HepG2 (cell line): ENCODE measurements around the gene ZC3H13. TPM values are rescaled to one million over a fixed set of nuclear protein-coding genes. Genes with fewer than 3 reads are reported as not detected.

Source experiments
- ATAC-seq: fragments of 200-7000 bp; cut with Tn5 transposase; 3 replicates; pipeline ENCODE4 v1.9.1; 2020; ENCODE audit warnings: mild to moderate bottlenecking, moderate library complexity
- BruUV-seq: library from RNA; stranded (reverse); fragments of 400-500 nt; replicated peaks from 2 replicates; lab custom pipeline; 2021; lab: Mats Ljungman, UMichigan
- CTCF ChIA-PET: fragments of 300-600 bp; formaldehyde crosslinking; extraction: SDS; loops from one replicate; lab custom pipeline; 2021; ENCODE audit warnings: low total read pairs, inconsistent platforms, low intra/inter-chr PET ratio; lab: Yijun Ruan, JAX
- POLR2A ChIA-PET: fragments of 350-600 bp; sonication (Branson Sonifier 250); formaldehyde crosslinking; loops from one replicate; lab custom pipeline; 2020; ENCODE audit warnings: antibody characterized with exemption, inconsistent platforms; lab: Yijun Ruan, JAX
- DNase-seq: peaks from one replicate; pipeline ENCODE4 v3.0.0-alpha.2; 2015; ENCODE audit warnings: low spot score
- FAIRE-seq: peaks from 3 replicates; lab custom pipeline; 2011; peaks lifted over from hg19 to GRCh38; lab: Jason Lieb, UNC
- H2AFZ ChIP-seq: one replicate; pipeline ENCODE4 v1.6.1; 2011; ENCODE audit warnings: low read length, inconsistent platforms
- H3K27ac ChIP-seq: fragments of 300-600 bp; 3 replicates; pipeline ENCODE4 v1.8.0; 2011; ENCODE audit warnings: mixed run types, mild to moderate bottlenecking, mixed read lengths, low read length, inconsistent platforms; ENCODE audit not compliant: insufficient read depth; ENCODE audit errors: extremely low read length
- H3K27me3 ChIP-seq, 2 experiments: fragments of 200-600 bp in 1 of 2; 2 replicates in 1 of 2; 3 replicates in 1 of 2; pipeline versions ENCODE4 v1.6.0 to v1.8.0; 2011; ENCODE audit warnings: low read length in 2 of 2, mild to moderate bottlenecking in 2 of 2, moderate library complexity in 2 of 2, inconsistent platforms in 1 of 2; ENCODE audit not compliant: insufficient read depth in 2 of 2, control insufficient read depth in 1 of 2
- H3K36me3 ChIP-seq, 2 experiments: fragments of 200-600 bp in 1 of 2; replicated peaks in 1 of 2; 2 replicates in 1 of 2; 3 replicates in 1 of 2; pipeline versions ENCODE4 v1.5.1 to v1.8.0; 2011; ENCODE audit warnings: low read length in 2 of 2, inconsistent platforms in 1 of 2; ENCODE audit not compliant: insufficient read depth in 2 of 2, control insufficient read depth in 1 of 2
- H3K4me1 ChIP-seq: 2 replicates; pipeline ENCODE4 v1.5.1; 2012; ENCODE audit warnings: low read length, inconsistent platforms; ENCODE audit not compliant: insufficient read depth
- H3K4me2 ChIP-seq: 2 replicates; pipeline ENCODE4 v1.6.0; 2011; ENCODE audit warnings: low read depth, low read length, inconsistent platforms
- H3K4me3 ChIP-seq, 3 experiments: fragments of 200-600 bp in 1 of 3; sonication (generic), shearing (Covaris generic) in 1 of 3; replicated peaks in 1 of 3; 2 replicates each; pipeline ENCODE4 v1.5.1; 2011 to 2016; ENCODE audit warnings: low read length in 3 of 3, inconsistent platforms in 2 of 3, low read depth in 2 of 3, mild to moderate bottlenecking in 2 of 3, control low read depth in 1 of 3, mixed read lengths in 1 of 3; ENCODE audit not compliant: insufficient read depth in 1 of 3
- H3K79me2 ChIP-seq: one replicate; pipeline ENCODE4 v1.6.1; 2011; ENCODE audit warnings: low read length, inconsistent platforms; ENCODE audit not compliant: insufficient read depth
- H3K9ac ChIP-seq: 2 replicates; pipeline ENCODE4 v1.6.0; 2011; ENCODE audit warnings: mild to moderate bottlenecking, low read depth, low read length, inconsistent platforms; ENCODE audit not compliant: insufficient read depth
- H3K9me3 ChIP-seq: 2 replicates; pipeline ENCODE4 v1.5.1; 2012; ENCODE audit warnings: mild to moderate bottlenecking, low read length
- H4K20me1 ChIP-seq: 2 replicates; pipeline ENCODE4 v1.6.0; 2011; ENCODE audit warnings: inconsistent platforms, mild to moderate bottlenecking, low read length, moderate library complexity; ENCODE audit not compliant: insufficient read depth
- CHD2 ChIP-seq: IDR thresholded peaks from 2 replicates; pipeline ENCODE4 v1.6.1; 2011; ENCODE audit warnings: low read depth, low read length, improper control_type of control experiment
- HNRNPK ChIP-seq: fragments of 200-400 bp; formaldehyde crosslinking; IDR thresholded peaks from 2 replicates; pipeline ENCODE4 v1.6.1; 2018; ENCODE audit warnings: low read length, low read depth, moderate library complexity, mild to moderate bottlenecking; ENCODE audit not compliant: poor library complexity, severe bottlenecking
- MAFF ChIP-seq: IDR thresholded peaks from 2 replicates; pipeline ENCODE4 v1.6.1; 2011; ENCODE audit warnings: low read depth, low read length, improper control_type of control experiment
- MAFK ChIP-seq, 2 experiments: IDR thresholded peaks in 1 of 2; conservative IDR thresholded peaks in 1 of 2; 2 replicates each; pipeline ENCODE4 v1.6.1; 2011; ENCODE audit warnings: improper control_type of control experiment in 2 of 2, low read length in 2 of 2
- STAG1 ChIP-seq: sonication (generic); formaldehyde crosslinking; IDR thresholded peaks from 2 replicates; pipeline ENCODE4 v1.4.0; 2020; ENCODE audit warnings: missing genetic modification reagents
- ZKSCAN8 ChIP-seq: IDR thresholded peaks from 2 replicates; pipeline ENCODE4 v1.6.1; 2016; ENCODE audit warnings: borderline replicate concordance, missing genetic modification reagents, missing compliant biosample characterization
- WGBS: methylation state at CpG from one replicate; pipeline ENCODE4 v1.1.6; 2017; ENCODE audit warnings: low lambda C conversion rate; 5-methylcytosine and 5-hydroxymethylcytosine counted together
- in situ Hi-C: cut with HindIII; loops from 2 replicates; pipeline ENCODE4 v1.10.0; 2017; ENCODE audit warnings: low pct_unique_long_range_greater_than_20kb; ENCODE audit not compliant: extremely low pct_ligation_motif_present
- intact Hi-C: fragments of 100-400 bp; cut with micrococcal nuclease; formaldehyde crosslinking; loops from one replicate; pipeline ENCODE4 v1.10.0; 2022; ENCODE audit not compliant: unreplicated experiment
- polyA plus RNA-seq, 8 experiments: library from polyadenylated mRNA; depleted of rRNA in 3 of 8; stranded (reverse) in 7 of 8; unstranded in 1 of 8; fragments of >200 nt; fragmentation: Illumina TruSeq in 4 of 8; extraction: Trizol in 4 of 8; gene quantifications; 2 replicates each; pipeline versions ENCODE4 v1.2.1 to v1.2.3, GENCODE V29; 2011 to 2016; ENCODE audit warnings: low read depth in 4 of 8, missing spikeins in 1 of 8, mixed read lengths in 1 of 8; ENCODE audit not compliant: insufficient read depth in 1 of 8
- total RNA-seq, 5 experiments: library from RNA; depleted of rRNA; stranded (reverse); fragments of >200 nt; fragmentation: Illumina TruSeq; extraction: Trizol; gene quantifications; 2 replicates each; pipeline ENCODE4 v1.2.3, GENCODE V29; 2016; ENCODE audit warnings: low read depth in 1 of 5
- TF ChIP-seq, protein P1 (sequence below): sonication (generic); formaldehyde crosslinking; IDR thresholded peaks from 2 replicates; pipeline ENCODE4 v1.5.0; 2020; ENCODE audit warnings: missing genetic modification reagents
- TF ChIP-seq, protein P2 (sequence below): sonication (generic); formaldehyde crosslinking; IDR thresholded peaks from 2 replicates; pipeline ENCODE4 v1.4.0; 2020; ENCODE audit warnings: missing genetic modification reagents

Gene ZC3H13
- total and polyA plus RNA-seq, 2 of the 13 experiments (the other 11 are each of a cell fraction or from before 2014, with no cell fraction given), result 2.7 to 23.5 TPM

DNA sequence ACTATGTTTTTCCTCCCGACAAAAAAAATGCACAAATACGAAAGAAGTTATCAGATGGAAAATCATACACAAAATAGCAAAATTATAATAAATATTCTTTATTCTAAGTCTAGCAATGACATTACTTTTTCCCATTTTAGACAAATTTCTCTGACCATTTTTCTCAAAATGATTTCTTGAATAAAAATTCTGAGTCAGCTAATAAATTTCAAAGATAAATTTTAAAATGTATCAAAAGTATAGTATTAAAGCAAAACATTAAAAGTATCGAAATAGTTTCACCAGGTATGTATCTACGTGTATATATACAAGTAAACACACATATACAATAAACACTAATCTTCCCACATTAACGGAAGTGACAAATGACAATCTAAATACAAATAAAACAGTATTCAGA lies 8.9 kb downstream of the ZC3H13 start:
- H3K27ac ChIP-seq, result no peak overlapping the region
- no peak overlapping the region for H3K4me2 ChIP-seq
- TF ChIP-seq MAFF (peak; percentile 2; the same call in 1 of the 2 replicates), MAFK (conservative IDR thresholded peaks at IDR 0.05 in 1 of 2, IDR thresholded peaks at IDR 0.05 in 1 of 2; ENCODE audit: low read length in 2 of 2) (peak; percentile 3 to 62; a peak in 2 of 4 replicates), STAG1 (no peak)
- TF ChIP-seq, protein P1, sequence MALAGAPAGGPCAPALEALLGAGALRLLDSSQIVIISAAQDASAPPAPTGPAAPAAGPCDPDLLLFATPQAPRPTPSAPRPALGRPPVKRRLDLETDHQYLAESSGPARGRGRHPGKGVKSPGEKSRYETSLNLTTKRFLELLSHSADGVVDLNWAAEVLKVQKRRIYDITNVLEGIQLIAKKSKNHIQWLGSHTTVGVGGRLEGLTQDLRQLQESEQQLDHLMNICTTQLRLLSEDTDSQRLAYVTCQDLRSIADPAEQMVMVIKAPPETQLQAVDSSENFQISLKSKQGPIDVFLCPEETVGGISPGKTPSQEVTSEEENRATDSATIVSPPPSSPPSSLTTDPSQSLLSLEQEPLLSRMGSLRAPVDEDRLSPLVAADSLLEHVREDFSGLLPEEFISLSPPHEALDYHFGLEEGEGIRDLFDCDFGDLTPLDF (CRISPR knock-in tag), result no peak
- TF ChIP-seq, protein P2, sequence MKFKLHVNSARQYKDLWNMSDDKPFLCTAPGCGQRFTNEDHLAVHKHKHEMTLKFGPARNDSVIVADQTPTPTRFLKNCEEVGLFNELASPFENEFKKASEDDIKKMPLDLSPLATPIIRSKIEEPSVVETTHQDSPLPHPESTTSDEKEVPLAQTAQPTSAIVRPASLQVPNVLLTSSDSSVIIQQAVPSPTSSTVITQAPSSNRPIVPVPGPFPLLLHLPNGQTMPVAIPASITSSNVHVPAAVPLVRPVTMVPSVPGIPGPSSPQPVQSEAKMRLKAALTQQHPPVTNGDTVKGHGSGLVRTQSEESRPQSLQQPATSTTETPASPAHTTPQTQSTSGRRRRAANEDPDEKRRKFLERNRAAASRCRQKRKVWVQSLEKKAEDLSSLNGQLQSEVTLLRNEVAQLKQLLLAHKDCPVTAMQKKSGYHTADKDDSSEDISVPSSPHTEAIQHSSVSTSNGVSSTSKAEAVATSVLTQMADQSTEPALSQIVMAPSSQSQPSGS (CRISPR knock-in tag), result no peak
- TF ChIP-seq, all 625 proteins: peak for 2
- BruUV-seq, result no TSS peak
- intact Hi-C loops, result no loop called here
- H3K79me2 ChIP-seq, result peaks cover 50% of the 10 kb centered on the region
- WGBS, result over 99% methylated on average over 5 of the region's 5 CpGs
- no peaks in the 10 kb centered on the region for H4K20me1 ChIP-seq
- in situ Hi-C loops, result no loop called here
- H3K4me3 ChIP-seq, result no peak overlapping the region
- peaks cover 2 to 21% of the 10 kb centered on the region in 2 experiments; a peak in 4 of 5 replicates for H3K36me3 ChIP-seq
- ATAC-seq (no peak), DNase-seq (no peak), FAIRE-seq (no peak)
- H3K9me3 ChIP-seq, result no peaks in the 10 kb centered on the region
- ChIA-PET CTCF (no interaction called here), POLR2A (no interaction called here)
- H2AFZ ChIP-seq, result no peak overlapping the region
- no peaks in the 10 kb centered on the region for H3K27me3 ChIP-seq
- peaks cover 9% of the 10 kb centered on the region; the same call in 1 of the 2 replicates for H3K4me1 ChIP-seq
- H3K9ac ChIP-seq, result no peak overlapping the region

DNA sequence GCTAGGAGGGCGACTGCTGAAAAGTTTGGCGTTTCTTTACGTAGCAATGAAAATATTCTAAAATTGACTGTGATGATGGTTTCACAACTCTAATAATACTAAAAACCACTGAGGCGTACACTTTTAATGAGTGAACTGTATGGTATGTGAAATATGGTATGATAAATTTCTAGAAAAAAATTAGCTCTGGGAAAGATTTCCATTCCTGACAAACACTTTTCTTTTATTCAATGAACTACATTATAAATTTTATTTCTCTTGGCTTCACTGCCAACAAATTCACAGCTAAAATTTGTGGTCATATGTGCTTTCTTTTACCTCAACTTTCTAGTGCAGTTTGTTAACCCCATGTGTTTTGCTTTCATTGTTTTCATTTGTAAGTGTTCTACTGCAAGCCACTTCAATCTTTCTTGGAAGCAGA lies 11.1 kb downstream of the ZC3H13 start:
- Histone ChIP-seq H3K4me1 (peaks cover 9% of the 10 kb centered on the region; the same call in 1 of the 2 replicates), H2AFZ (no peak overlapping the region), H3K27me3 (no peaks in the 10 kb centered on the region), H3K4me2 (no peak overlapping the region), H3K9me3 (no peaks in the 10 kb centered on the region), H3K9ac (no peak overlapping the region), H4K20me1 (no peaks in the 10 kb centered on the region), H3K36me3 (peaks cover 3 to 30% of the 10 kb centered on the region in 2 experiments; a peak in 4 of 5 replicates), H3K79me2 (peaks cover 31% of the 10 kb centered on the region), H3K4me3 (no peak overlapping the region), H3K27ac (no peak overlapping the region)
- WGBS, result over 99% methylated on average over 4 of the region's 4 CpGs
- intact Hi-C loops (no loop called here), in situ Hi-C loops (no loop called here)
- FAIRE-seq (no peak), DNase-seq (no peak), ATAC-seq (no peak)
- no TSS peak for BruUV-seq
- ChIA-PET CTCF (no interaction called here), POLR2A (no interaction called here)
- no peak for TF ChIP-seq ZKSCAN8 (CRISPR knock-in tag)
- TF ChIP-seq HNRNPK, result no peak
- TF ChIP-seq CHD2, result no peak
